AG04450 (cell line): Measurements from ENCODE around the gene SSTR1. TPM values are rescaled to one million over a fixed set of nuclear protein-coding genes. Genes with fewer than 3 reads are reported as not detected.
A peak's percentile ranks its signal among the peaks of the same experiment; 100 is the strongest.

Experiments used
- CTCF ChIA-PET: fragments of 300-600, 350-600 bp; formaldehyde crosslinking; extraction: SDS; loops from one replicate; lab custom pipeline; 2022; ENCODE audit warnings: antibody characterized with exemption, inconsistent platforms; lab: Charles Lee
- POLR2A ChIA-PET: fragments of 350-600 bp; formaldehyde crosslinking; extraction: SDS; loops from one replicate; lab custom pipeline; 2021; ENCODE audit warnings: antibody characterized with exemption, inconsistent platforms; lab: Yijun Ruan, JAX
- DNase-seq: peaks from one replicate; pipeline ENCODE4 v3.0.0-alpha.2; 2011; ENCODE audit warnings: low read depth, low spot score
- H3K27ac ChIP-seq: one replicate; pipeline ENCODE4 v1.5.1; 2012; ENCODE audit warnings: low read depth, low read length, control low read depth
- H3K27me3 ChIP-seq: one replicate; pipeline ENCODE4 v1.6.0; 2012; ENCODE audit warnings: low read length; ENCODE audit not compliant: control insufficient read depth, insufficient read depth
- H3K4me3 ChIP-seq: 2 replicates; pipeline ENCODE4 v1.5.1; 2011; ENCODE audit warnings: mild to moderate bottlenecking, low read depth, low read length, control low read depth
- H3K9me3 ChIP-seq: 2 replicates; pipeline ENCODE4 v1.5.1; 2012; ENCODE audit warnings: low read length; ENCODE audit not compliant: control insufficient read depth, insufficient read depth
- CTCF ChIP-seq: IDR thresholded peaks from 2 replicates; pipeline ENCODE4 v1.5.1; 2011; ENCODE audit warnings: low read depth, low read length, control low read depth, inconsistent platforms
- polyA minus RNA-seq: library from RNA; depleted of rRNA, polyadenylated mRNA; stranded (reverse); fragments of >200 nt; gene quantifications from 2 replicates; pipeline ENCODE4 v1.2.3, GENCODE V29; 2011; rRNA and poly(A)+ RNA removed
- polyA plus RNA-seq: library from polyadenylated mRNA; depleted of rRNA; stranded (reverse); fragments of >200 nt; gene quantifications from 2 replicates; pipeline ENCODE4 v1.2.3, GENCODE V29; 2011; rRNA removed

Gene SSTR1
- 1.0 and 1.2 TPM in 2 replicates for polyA plus RNA-seq
- polyA minus RNA-seq, result 1.2 TPM in 2 replicates

GRCh38 chr14:38207736-38208617, at the start of gene SSTR1:
Gene SSTR1 (plus strand): TSS chr14:38207904. CDS start chr14:38209390, 1,486 bp downstream.
- ChIA-PET POLR2A (no interaction called here), CTCF (interaction anchor here (0.8 to 2.8 kb wide), 10 partner anchors 8 to 827 kb away, joined by 3 to 39 read pairs (median 4); no protein-coding TSS in a partner anchor)
- TF ChIP-seq CTCF, result no peak
- H3K27ac ChIP-seq, result no peak within 1 kb of the TSS
- H3K4me3 ChIP-seq, result peak within 1 kb of the TSS; percentile 65
- peaks cover 3% of the 10 kb centered on the region for H3K27me3 ChIP-seq
- peaks cover 2% of the 10 kb centered on the region for H3K9me3 ChIP-seq
- DNase-seq, result no peak

- no peak for TF ChIP-seq CTCF
- CTCF ChIA-PET, result no interaction called here
- no peaks in the 10 kb centered on the region for H3K27me3 ChIP-seq
- H3K9me3 ChIP-seq, result no peaks in the 10 kb centered on the region
- POLR2A ChIA-PET, result no interaction called here
- no peak for DNase-seq
- no peak overlapping the region for H3K27ac ChIP-seq
- H3K4me3 ChIP-seq, result no peak overlapping the region
Observed at GRCh38 chr14:38158468-38158867, 49.2 kb upstream of the SSTR1 start.

- no peak for DNase-seq
- Histone ChIP-seq H3K27ac (no peak overlapping the region), H3K9me3 (peaks cover 2% of the 10 kb centered on the region; the same call in 1 of the 2 replicates), H3K27me3 (no peaks in the 10 kb centered on the region), H3K4me3 (no peak overlapping the region)
- ChIA-PET CTCF (no interaction called here), POLR2A (no interaction called here)
- TF ChIP-seq CTCF, result no peak
Observed at GRCh38 chr14:38168416-38168815, 39.3 kb upstream of the SSTR1 start.

- H3K27ac ChIP-seq, result no peak overlapping the region
- no peaks in the 10 kb centered on the region for H3K9me3 ChIP-seq
- H3K27me3 ChIP-seq, result no peaks in the 10 kb centered on the region
- no peak overlapping the region for H3K4me3 ChIP-seq
- ChIA-PET POLR2A (no interaction called here), CTCF (no interaction called here)
- no peak for TF ChIP-seq CTCF
- DNase-seq, result no peak
Observed at GRCh38 chr14:38171197-38171596, 36.5 kb upstream of the SSTR1 start.

- no peaks in the 10 kb centered on the region for H3K27me3 ChIP-seq
- no peaks in the 10 kb centered on the region for H3K9me3 ChIP-seq
- H3K27ac ChIP-seq, result no peak overlapping the region
- no peak overlapping the region for H3K4me3 ChIP-seq
- TF ChIP-seq CTCF, result no peak
- no peak for DNase-seq
- CTCF ChIA-PET, result interaction anchor here (1.0 kb wide), 1 partner anchor 22 kb away, joined by 4 read pairs; no protein-coding TSS in a partner anchor
- POLR2A ChIA-PET, result no interaction called here
Observed at GRCh38 chr14:38174711-38175110, 33.0 kb upstream of the SSTR1 start.
